Measurements from ENCODE around the gene AK4.

Gene AK4

DNA sequence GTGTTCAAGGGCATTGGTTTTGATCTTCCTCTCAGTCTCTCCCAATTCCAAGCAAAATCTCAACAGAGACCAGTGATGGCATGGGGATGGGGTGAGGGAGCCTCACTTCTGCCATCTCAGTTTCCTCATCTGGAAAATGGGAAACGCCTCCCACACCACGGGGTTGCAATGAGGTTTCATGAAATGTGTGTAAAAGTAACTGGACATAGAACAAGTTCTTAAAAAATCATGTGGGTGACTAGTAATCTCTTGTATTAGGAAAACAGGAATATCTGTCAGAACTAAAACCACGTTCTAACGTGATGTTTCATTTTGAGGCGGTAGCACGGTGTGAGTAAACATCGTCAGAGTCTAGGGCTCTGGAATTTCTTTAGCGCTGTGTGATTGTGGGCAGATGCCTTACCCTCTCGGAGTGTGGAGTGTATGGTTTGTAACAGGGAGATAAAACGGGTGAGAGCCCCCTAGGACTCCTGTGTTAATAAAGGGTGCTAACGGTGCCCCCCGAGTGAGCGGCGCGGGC lies 105.9 kb downstream of the AK4 start:
- H3K9me3 ChIP-seq (ENCODE audit: control insufficient read depth, insufficient read depth, low read depth, low read length): no peaks in the 10 kb centered on the region
- POLR2A ChIA-PET: interaction anchor here (0.6 to 2.2 kb wide), 8 partner anchors 11 to 213 kb away, joined by 3 to 9 read pairs (median 5); partner anchors contain the start of genes DNAJC6, LEPR and LEPROT
- CTCF ChIA-PET: interaction anchor here (0.5 to 1.5 kb wide), 5 partner anchors 177 to 989 kb away, joined by 3 to 6 read pairs (median 3); no protein-coding TSS in a partner anchor
- H3K27ac ChIP-seq (ENCODE audit: extremely low read depth, low read depth, low read length): no peak overlapping the region; the same call in 1 of the 2 replicates
- H3K36me3 ChIP-seq (ENCODE audit: control insufficient read depth in 2 of 2, insufficient read depth in 1 of 2, low read length in 2 of 2): no peaks in the 10 kb centered on the region
- peak overlapping the region; percentile 74 for H3K4me3 ChIP-seq (ENCODE audit: low read depth, low read length)
- no peaks in the 10 kb centered on the region for H3K4me1 ChIP-seq (ENCODE audit: control insufficient read depth, insufficient read depth, low read length)
- 0 out of 2 replicates have a peak, but pooled peaks have one; percentile 31 for TF ChIP-seq ZNF629 (tag by site-specific recombination; IDR thresholded peaks at IDR 0.05)
- 0 out of 2 replicates have a peak, but pooled peaks have one; percentile 13 for TF ChIP-seq ZNF660 (tag by site-specific recombination; IDR thresholded peaks at IDR 0.05)
- peak; percentile 23; the same call in 1 of the 2 replicates for TF ChIP-seq ZSCAN30 (tag by site-specific recombination; IDR thresholded peaks at IDR 0.05)
- peak; percentile 56; the same call in 1 of the 2 replicates for TF ChIP-seq ZNF610 (tag by site-specific recombination; IDR thresholded peaks at IDR 0.05; ENCODE audit: borderline replicate concordance)
- no peak for TF ChIP-seq ZNF530 (tag by site-specific recombination; IDR thresholded peaks at IDR 0.05; ENCODE audit: low read depth)
- peak; percentile 51; the same call in 1 of the 2 replicates for TF ChIP-seq ZNF24 (tag by site-specific recombination; IDR thresholded peaks at IDR 0.05)
- TF ChIP-seq ZNF768 (tag by site-specific recombination; IDR thresholded peaks at IDR 0.05): peak; percentile 98
- no peak for TF ChIP-seq ZNF202 (tag by site-specific recombination; IDR thresholded peaks at IDR 0.05; ENCODE audit: borderline replicate concordance)
- 0 out of 2 replicates have a peak, but pooled peaks have one; percentile 28 for TF ChIP-seq SP3 (tag by site-specific recombination; IDR thresholded peaks at IDR 0.05)
- no peak for TF ChIP-seq ZNF621 (tag by site-specific recombination; IDR thresholded peaks at IDR 0.05)
- TF ChIP-seq ZNF501 (tag by site-specific recombination; IDR thresholded peaks at IDR 0.05): peak; percentile 65; the same call in 1 of the 2 replicates
- TF ChIP-seq ZNF335 (tag by site-specific recombination; conservative IDR thresholded peaks at IDR 0.05): peak; percentile 54; the same call in 1 of the 2 replicates

DNA sequence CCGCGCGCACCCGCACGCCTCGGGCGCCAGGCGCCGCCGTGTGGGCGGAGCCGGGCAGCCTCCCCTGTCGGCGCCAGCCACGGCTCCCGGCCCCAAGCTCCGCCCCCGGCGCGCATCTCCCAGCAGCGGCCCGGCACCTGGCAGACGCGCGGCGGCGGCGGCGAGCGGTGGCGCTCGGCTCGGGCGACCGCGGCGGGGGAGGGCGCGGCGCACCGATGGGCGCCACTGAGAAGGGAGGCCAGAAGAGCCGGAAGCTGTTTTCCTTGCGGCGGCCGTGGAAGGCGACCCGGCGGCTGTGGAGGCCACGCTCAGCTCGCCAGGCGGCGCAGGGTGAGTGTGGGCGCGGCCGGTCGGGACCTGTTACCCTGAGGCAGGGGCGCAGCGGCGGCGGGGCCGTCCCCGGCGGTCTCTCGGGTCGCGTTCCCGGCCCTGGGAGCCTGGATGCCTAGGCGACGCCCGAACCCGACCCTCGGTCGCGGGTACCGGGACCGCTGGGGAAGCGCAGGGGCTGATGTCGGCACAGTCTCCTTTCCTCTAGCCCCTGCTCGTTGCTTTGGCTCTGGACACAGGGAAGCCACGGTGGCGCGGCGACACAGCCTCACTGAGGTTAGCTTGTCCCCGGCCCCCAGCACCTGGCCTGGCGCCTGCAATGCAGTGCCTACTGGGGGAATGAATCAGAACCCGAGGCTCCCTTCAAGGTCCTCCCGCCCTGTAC lies 106.5 kb downstream of the AK4 start:
- POLR2A ChIA-PET: interaction anchor here (0.5 to 2.2 kb wide), 10 partner anchors 9 to 213 kb away, joined by 3 to 9 read pairs (median 4); partner anchors contain the start of genes DNAJC6, LEPR and LEPROT
- TF ChIP-seq ZNF274 (IDR thresholded peaks at IDR 0.05; ENCODE audit: low read length) (no peak), ZNF274 (tag by site-specific recombination; IDR thresholded peaks at IDR 0.05; ENCODE audit: borderline replicate concordance) (no peak), ZEB2 (tag by site-specific recombination; IDR thresholded peaks at IDR 0.05) (peak; percentile 42; the same call in 1 of the 2 replicates), GLIS2 (tag by site-specific recombination; IDR thresholded peaks at IDR 0.05) (peak; percentile 48), ZBTB20 (tag by site-specific recombination; IDR thresholded peaks at IDR 0.05) (peak; percentile 98), KLF1 (tag by site-specific recombination; IDR thresholded peaks at IDR 0.05) (no peak), ZNF335 (tag by site-specific recombination; conservative IDR thresholded peaks at IDR 0.05) (no peak), ZNF660 (tag by site-specific recombination; IDR thresholded peaks at IDR 0.05) (0 out of 2 replicates have a peak, but pooled peaks have one; percentile 8), MYNN (tag by site-specific recombination; IDR thresholded peaks at IDR 0.05; ENCODE audit: borderline replicate concordance) (peak; percentile 51; the same call in 1 of the 2 replicates), ZNF600 (tag by site-specific recombination; IDR thresholded peaks at IDR 0.05) (peak; percentile 56), KLF9 (tag by site-specific recombination; IDR thresholded peaks at IDR 0.05; ENCODE audit: low read depth) (peak; percentile 61), KLF16 (tag by site-specific recombination; IDR thresholded peaks at IDR 0.05) (peak; percentile 50; the same call in 1 of the 2 replicates), ZNF341 (tag by site-specific recombination; IDR thresholded peaks at IDR 0.05; ENCODE audit: low read depth) (peak; percentile 37; the same call in 1 of the 2 replicates), RBAK (tag by site-specific recombination; IDR thresholded peaks at IDR 0.05) (no peak), ZNF37A (tag by site-specific recombination; IDR thresholded peaks at IDR 0.05) (0 out of 2 replicates have a peak, but pooled peaks have one; percentile 18), ZXDB (tag by site-specific recombination; IDR thresholded peaks at IDR 0.05) (peak; percentile 70), ZSCAN30 (tag by site-specific recombination; IDR thresholded peaks at IDR 0.05) (peak; percentile 12; the same call in 1 of the 2 replicates), ZBTB8A (tag by site-specific recombination; IDR thresholded peaks at IDR 0.05) (peak; percentile 68)
- TF ChIP-seq, protein P1, sequence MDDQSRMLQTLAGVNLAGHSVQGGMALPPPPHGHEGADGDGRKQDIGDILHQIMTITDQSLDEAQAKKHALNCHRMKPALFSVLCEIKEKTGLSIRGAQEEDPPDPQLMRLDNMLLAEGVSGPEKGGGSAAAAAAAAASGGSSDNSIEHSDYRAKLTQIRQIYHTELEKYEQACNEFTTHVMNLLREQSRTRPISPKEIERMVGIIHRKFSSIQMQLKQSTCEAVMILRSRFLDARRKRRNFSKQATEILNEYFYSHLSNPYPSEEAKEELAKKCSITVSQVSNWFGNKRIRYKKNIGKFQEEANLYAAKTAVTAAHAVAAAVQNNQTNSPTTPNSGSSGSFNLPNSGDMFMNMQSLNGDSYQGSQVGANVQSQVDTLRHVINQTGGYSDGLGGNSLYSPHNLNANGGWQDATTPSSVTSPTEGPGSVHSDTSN (CRISPR knock-in tag; IDR thresholded peaks at IDR 0.05): 0 out of 2 replicates have a peak, but pooled peaks have one; percentile 74
- TF ChIP-seq, protein P2, sequence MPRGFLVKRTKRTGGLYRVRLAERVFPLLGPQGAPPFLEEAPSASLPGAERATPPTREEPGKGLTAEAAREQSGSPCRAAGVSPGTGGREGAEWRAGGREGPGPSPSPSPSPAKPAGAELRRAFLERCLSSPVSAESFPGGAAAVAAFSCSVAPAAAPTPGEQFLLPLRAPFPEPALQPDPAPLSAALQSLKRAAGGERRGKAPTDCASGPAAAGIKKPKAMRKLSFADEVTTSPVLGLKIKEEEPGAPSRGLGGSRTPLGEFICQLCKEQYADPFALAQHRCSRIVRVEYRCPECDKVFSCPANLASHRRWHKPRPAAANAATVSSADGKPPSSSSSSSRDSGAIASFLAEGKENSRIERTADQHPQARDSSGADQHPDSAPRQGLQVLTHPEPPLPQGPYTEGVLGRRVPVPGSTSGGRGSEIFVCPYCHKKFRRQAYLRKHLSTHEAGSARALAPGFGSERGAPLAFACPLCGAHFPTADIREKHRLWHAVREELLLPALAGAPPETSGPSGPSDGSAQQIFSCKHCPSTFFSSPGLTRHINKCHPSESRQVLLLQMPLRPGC (tag by site-specific recombination; IDR thresholded peaks at IDR 0.05): no peak
- TF ChIP-seq, protein P3, sequence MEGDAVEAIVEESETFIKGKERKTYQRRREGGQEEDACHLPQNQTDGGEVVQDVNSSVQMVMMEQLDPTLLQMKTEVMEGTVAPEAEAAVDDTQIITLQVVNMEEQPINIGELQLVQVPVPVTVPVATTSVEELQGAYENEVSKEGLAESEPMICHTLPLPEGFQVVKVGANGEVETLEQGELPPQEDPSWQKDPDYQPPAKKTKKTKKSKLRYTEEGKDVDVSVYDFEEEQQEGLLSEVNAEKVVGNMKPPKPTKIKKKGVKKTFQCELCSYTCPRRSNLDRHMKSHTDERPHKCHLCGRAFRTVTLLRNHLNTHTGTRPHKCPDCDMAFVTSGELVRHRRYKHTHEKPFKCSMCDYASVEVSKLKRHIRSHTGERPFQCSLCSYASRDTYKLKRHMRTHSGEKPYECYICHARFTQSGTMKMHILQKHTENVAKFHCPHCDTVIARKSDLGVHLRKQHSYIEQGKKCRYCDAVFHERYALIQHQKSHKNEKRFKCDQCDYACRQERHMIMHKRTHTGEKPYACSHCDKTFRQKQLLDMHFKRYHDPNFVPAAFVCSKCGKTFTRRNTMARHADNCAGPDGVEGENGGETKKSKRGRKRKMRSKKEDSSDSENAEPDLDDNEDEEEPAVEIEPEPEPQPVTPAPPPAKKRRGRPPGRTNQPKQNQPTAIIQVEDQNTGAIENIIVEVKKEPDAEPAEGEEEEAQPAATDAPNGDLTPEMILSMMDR (tag by site-specific recombination; IDR thresholded peaks at IDR 0.05): peak; percentile 86

More for the DNA sequence above, 106.5 kb downstream of the AK4 start:
- H3K36me3 ChIP-seq (ENCODE audit: control insufficient read depth in 2 of 2, insufficient read depth in 1 of 2, low read length in 2 of 2): no peaks in the 10 kb centered on the region
- no peaks in the 10 kb centered on the region for H3K4me1 ChIP-seq (ENCODE audit: control insufficient read depth, insufficient read depth, low read length)
- H3K9me3 ChIP-seq (ENCODE audit: control insufficient read depth, insufficient read depth, low read depth, low read length): no peaks in the 10 kb centered on the region
- CTCF ChIA-PET: interaction anchor here (0.5 to 1.5 kb wide), 5 partner anchors 12 to 205 kb away, joined by 3 to 6 read pairs (median 3); no protein-coding TSS in a partner anchor
- H3K27ac ChIP-seq (ENCODE audit: extremely low read depth, low read depth, low read length): peak overlapping the region; percentile 57; the same call in 1 of the 2 replicates
- peak overlapping the region; percentile 74 for H3K4me3 ChIP-seq (ENCODE audit: low read depth, low read length)

Data from HEK293 (cell line).